DOHH2 (cell line): ENCODE data around the gene ARHGAP44.

Experiments
- H3F3A ChIP-seq: fragments of 200-600 bp; sonication (generic), shearing (Covaris generic); 2 replicates; pipeline ENCODE4 v1.6.0; 2016; ENCODE audit warnings: antibody characterized with exemption, mild to moderate bottlenecking; ENCODE audit not compliant: control insufficient read depth, insufficient read depth
- H3K27ac ChIP-seq: fragments of 200-600 bp; sonication (generic); 2 replicates; pipeline ENCODE4 v1.5.1; 2014; ENCODE audit warnings: low read depth, mild to moderate bottlenecking, low read length, moderate library complexity
- H3K27me3 ChIP-seq: fragments of 200-600 bp; sonication (generic); 2 replicates; pipeline ENCODE4 v1.6.1; 2014; ENCODE audit warnings: mild to moderate bottlenecking, low read length, mixed read lengths; ENCODE audit not compliant: control insufficient read depth
- H3K36me3 ChIP-seq: fragments of 200-600 bp; sonication (generic); 2 replicates; pipeline ENCODE4 v1.6.1; 2014; ENCODE audit warnings: mild to moderate bottlenecking, low read length, moderate library complexity, mixed read lengths; ENCODE audit not compliant: control insufficient read depth
- H3K4me1 ChIP-seq: fragments of 200-600 bp; sonication (generic); 2 replicates; pipeline ENCODE4 v1.6.1; 2014; ENCODE audit warnings: mild to moderate bottlenecking, low read length, mixed read lengths; ENCODE audit not compliant: control insufficient read depth
- H3K4me2 ChIP-seq: fragments of 200-600 bp; sonication (generic); 2 replicates; pipeline ENCODE4 v1.6.0; 2014; ENCODE audit warnings: mild to moderate bottlenecking, low read length, moderate library complexity
- H3K4me3 ChIP-seq: fragments of 200-600 bp; sonication (generic); 2 replicates; pipeline ENCODE4 v1.5.1; 2014; ENCODE audit warnings: mild to moderate bottlenecking, low read length, mixed read lengths
- H3K79me2 ChIP-seq: fragments of 200-600 bp; sonication (generic); 2 replicates; pipeline ENCODE4 v1.6.1; 2014; ENCODE audit warnings: mild to moderate bottlenecking, low read length, mixed read lengths; ENCODE audit not compliant: control insufficient read depth
- H3K9me2 ChIP-seq: fragments of 200-600 bp; sonication (generic); replicated peaks from 2 replicates; pipeline ENCODE4 v1.6.1; 2014; ENCODE audit warnings: mild to moderate bottlenecking, low read length, mixed read lengths; ENCODE audit not compliant: control insufficient read depth
- H3K9me3 ChIP-seq: fragments of 200-600 bp; sonication (generic); 2 replicates; pipeline ENCODE4 v1.6.1; 2014; ENCODE audit warnings: antibody characterized with exemption, low read length, mixed read lengths; ENCODE audit not compliant: control insufficient read depth, insufficient read depth
- H4K20me1 ChIP-seq: fragments of 200-600 bp; sonication (generic); 2 replicates; pipeline ENCODE4 v1.6.0; 2014; ENCODE audit warnings: low read depth, mild to moderate bottlenecking, antibody characterized with exemption, low read length, moderate library complexity; ENCODE audit not compliant: control insufficient read depth, insufficient read depth
- EZH2phosphoT487 ChIP-seq: fragments of 200-600 bp; sonication (generic); IDR thresholded peaks from 2 replicates; pipeline ENCODE4 v1.6.1; 2017; ENCODE audit warnings: borderline replicate concordance, mild to moderate bottlenecking, antibody characterized with exemption, low read length, moderate library complexity, mixed read lengths
- TF ChIP-seq, protein P1 (sequence below): fragments of 200-600 bp; sonication (generic); IDR thresholded peaks from one replicate; pipeline ENCODE4 v1.5.1; 2014; ENCODE audit warnings: antibody characterized with exemption, mild to moderate bottlenecking, low read depth, low read length; ENCODE audit not compliant: poor library complexity, severe bottlenecking

ARHGAP44 gene

DNA sequence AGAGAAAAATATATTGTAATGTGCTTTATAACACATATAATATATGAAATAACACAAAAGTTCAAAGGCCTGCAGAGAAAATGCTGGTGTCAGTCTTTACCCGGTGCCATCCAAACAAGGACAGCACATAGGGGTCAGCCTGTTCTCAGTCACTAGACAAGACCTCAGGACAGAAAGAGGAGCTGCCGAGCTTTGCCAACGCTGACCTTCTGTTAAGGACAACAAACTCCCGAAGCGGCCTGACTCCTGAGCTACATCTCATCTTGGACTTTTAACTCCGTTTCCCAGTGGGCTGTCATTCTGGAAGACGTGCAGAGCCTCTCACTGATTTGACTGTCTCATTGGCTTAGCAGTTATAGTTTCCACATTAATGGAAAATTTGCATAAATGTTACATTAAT, 221.7 kb downstream of the ARHGAP44 start:
- no peak for TF ChIP-seq EZH2phosphoT487
- TF ChIP-seq, protein P1, sequence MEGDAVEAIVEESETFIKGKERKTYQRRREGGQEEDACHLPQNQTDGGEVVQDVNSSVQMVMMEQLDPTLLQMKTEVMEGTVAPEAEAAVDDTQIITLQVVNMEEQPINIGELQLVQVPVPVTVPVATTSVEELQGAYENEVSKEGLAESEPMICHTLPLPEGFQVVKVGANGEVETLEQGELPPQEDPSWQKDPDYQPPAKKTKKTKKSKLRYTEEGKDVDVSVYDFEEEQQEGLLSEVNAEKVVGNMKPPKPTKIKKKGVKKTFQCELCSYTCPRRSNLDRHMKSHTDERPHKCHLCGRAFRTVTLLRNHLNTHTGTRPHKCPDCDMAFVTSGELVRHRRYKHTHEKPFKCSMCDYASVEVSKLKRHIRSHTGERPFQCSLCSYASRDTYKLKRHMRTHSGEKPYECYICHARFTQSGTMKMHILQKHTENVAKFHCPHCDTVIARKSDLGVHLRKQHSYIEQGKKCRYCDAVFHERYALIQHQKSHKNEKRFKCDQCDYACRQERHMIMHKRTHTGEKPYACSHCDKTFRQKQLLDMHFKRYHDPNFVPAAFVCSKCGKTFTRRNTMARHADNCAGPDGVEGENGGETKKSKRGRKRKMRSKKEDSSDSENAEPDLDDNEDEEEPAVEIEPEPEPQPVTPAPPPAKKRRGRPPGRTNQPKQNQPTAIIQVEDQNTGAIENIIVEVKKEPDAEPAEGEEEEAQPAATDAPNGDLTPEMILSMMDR: no peak
- H4K20me1 ChIP-seq: no peaks in the 10 kb centered on the region
- peaks cover 76% of the 10 kb centered on the region for H3K36me3 ChIP-seq
- H3K27me3 ChIP-seq: no peaks in the 10 kb centered on the region
- no peak overlapping the region for H3K4me3 ChIP-seq
- peaks cover 13% of the 10 kb centered on the region for H3K79me2 ChIP-seq
- H3F3A ChIP-seq: no peaks in the 10 kb centered on the region
- H3K27ac ChIP-seq: no peak overlapping the region
- peaks cover 2% of the 10 kb centered on the region for H3K4me1 ChIP-seq
- H3K9me3 ChIP-seq: no peaks in the 10 kb centered on the region
- H3K4me2 ChIP-seq: no peak overlapping the region
- H3K9me2 ChIP-seq: no peaks in the 10 kb centered on the region

DNA sequence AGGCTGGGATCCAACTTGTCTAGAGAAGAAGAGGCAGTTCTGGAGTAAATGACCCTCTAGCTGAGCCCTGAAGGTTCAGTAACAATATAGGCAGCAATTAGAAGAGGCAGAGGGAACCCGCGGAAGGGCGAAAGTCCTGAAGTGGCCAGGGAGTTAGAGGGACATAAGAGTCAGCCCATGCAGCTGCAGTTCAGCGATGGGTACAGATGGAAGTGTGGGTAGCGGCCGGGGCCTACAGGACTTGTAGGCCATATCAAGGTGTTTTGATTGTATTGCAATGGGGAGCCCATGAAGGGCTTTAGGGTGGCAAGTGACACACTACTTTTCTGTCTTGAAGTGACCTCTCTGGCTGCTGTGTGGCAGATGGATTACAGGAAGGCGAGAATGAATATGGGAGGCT, 225.5 kb downstream of the ARHGAP44 start:
- H3F3A ChIP-seq: no peaks in the 10 kb centered on the region
- no peak overlapping the region for H3K4me2 ChIP-seq
- H3K79me2 ChIP-seq: peaks cover 31% of the 10 kb centered on the region
- no peaks in the 10 kb centered on the region for H3K9me2 ChIP-seq
- H3K9me3 ChIP-seq: no peaks in the 10 kb centered on the region
- peaks cover 19% of the 10 kb centered on the region for H3K4me1 ChIP-seq
- H4K20me1 ChIP-seq: no peaks in the 10 kb centered on the region
- TF ChIP-seq, protein P1: no peak
- TF ChIP-seq EZH2phosphoT487: no peak
- H3K36me3 ChIP-seq: peaks cover 66% of the 10 kb centered on the region
- no peak overlapping the region for H3K4me3 ChIP-seq
- no peak overlapping the region for H3K27ac ChIP-seq
- H3K27me3 ChIP-seq: no peaks in the 10 kb centered on the region

DNA sequence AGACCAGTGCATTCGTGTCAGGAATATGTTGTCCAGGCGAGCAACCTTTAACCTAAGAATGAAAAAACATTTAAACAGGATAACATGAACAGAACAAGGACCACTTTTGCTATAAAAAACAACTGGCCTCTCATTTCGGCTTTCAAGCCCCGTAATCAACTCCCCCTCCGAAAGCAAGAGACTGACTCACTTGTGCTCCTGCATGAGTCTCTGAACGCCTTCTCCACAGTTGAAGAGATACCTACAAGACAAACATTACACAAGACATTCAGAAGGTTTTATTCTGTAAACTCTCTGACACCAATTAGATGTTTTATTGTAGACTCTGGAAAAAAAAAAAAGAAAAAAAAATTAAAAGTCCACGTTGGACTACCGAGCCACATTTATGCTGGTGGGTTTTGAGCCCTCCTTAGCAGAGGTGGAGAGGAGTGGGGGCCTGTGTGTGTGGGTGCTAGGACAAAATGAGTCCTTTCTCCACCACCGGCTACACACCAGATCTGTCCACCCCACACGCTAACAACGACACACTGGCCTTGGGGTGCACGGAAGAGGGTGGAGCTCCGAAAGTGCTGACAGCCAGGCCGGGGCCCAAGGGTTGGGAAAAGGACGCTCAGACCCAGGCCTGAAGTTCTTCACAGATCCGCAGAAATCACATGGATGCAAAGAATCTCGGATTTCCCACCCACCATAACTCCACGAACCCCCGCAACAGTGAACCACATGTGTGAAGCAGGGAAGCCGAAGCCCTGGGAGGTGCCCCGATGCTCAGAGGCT, 227.8 kb downstream of the ARHGAP44 start:
- TF ChIP-seq, protein P1: no peak
- no peak for TF ChIP-seq EZH2phosphoT487
- H3K27me3 ChIP-seq: no peaks in the 10 kb centered on the region
- peak overlapping the region; percentile 81 for H3K4me3 ChIP-seq
- peak overlapping the region; percentile 78 for H3K4me2 ChIP-seq
- no peaks in the 10 kb centered on the region for H3K9me2 ChIP-seq
- H3K79me2 ChIP-seq: peaks cover 31% of the 10 kb centered on the region
- no peaks in the 10 kb centered on the region for H4K20me1 ChIP-seq
- H3K27ac ChIP-seq: peak overlapping the region; percentile 27
- no peaks in the 10 kb centered on the region for H3K9me3 ChIP-seq
- peaks cover 48% of the 10 kb centered on the region for H3K36me3 ChIP-seq
- peaks cover 19% of the 10 kb centered on the region for H3K4me1 ChIP-seq
- no peaks in the 10 kb centered on the region for H3F3A ChIP-seq
